Large intestine (tissue), 3 donors: ENCODE measurements around the gene GAB4. TPM values are rescaled to one million over a fixed set of nuclear protein-coding genes. Genes with fewer than 3 reads are reported as not detected.
"Not testable (repeated sequence)": the region's sequence is repeated elsewhere in the genome, so short reads cannot be mapped to it uniquely, and the experiment has no call there.

Experiments
- DNase-seq, 2 donors: peaks; one replicate each; pipeline versions ENCODE4 v3.0.0 to v3.0.0-alpha.2; 2013
- H3K27ac ChIP-seq: one replicate; pipeline ENCODE4 v1.5.1; 2013; ENCODE audit warnings: low read length
- H3K27me3 ChIP-seq: 2 replicates; pipeline ENCODE4 v1.6.1; 2013; ENCODE audit warnings: low read length; ENCODE audit not compliant: control insufficient read depth, insufficient read depth
- H3K36me3 ChIP-seq: 2 replicates; pipeline ENCODE4 v1.6.1; 2013; ENCODE audit warnings: low read length; ENCODE audit not compliant: control insufficient read depth, insufficient read depth
- H3K4me1 ChIP-seq: one replicate; pipeline ENCODE4 v1.6.1; 2013; ENCODE audit warnings: low read length; ENCODE audit not compliant: control insufficient read depth, insufficient read depth
- H3K4me3 ChIP-seq: one replicate; pipeline ENCODE4 v1.5.1; 2013; ENCODE audit warnings: low read length
- H3K9me3 ChIP-seq: one replicate; pipeline ENCODE4 v1.6.1; 2013; ENCODE audit warnings: mild to moderate bottlenecking, low read depth, low read length, moderate library complexity; ENCODE audit not compliant: control insufficient read depth
- WGBS: methylation state at CpG from one replicate; pipeline ENCODE4 v1.1.5; 2013; ENCODE audit warnings: low lambda C conversion rate; ENCODE audit not compliant: insufficient coverage; 5-methylcytosine and 5-hydroxymethylcytosine counted together
- polyA plus RNA-seq: library from polyadenylated mRNA; unstranded; fragments of 120-200 nt; gene quantifications from one replicate; pipeline ENCODE4 v1.2.1, GENCODE V29; 2013

GAB4 gene
- polyA plus RNA-seq, 1 donor: not detected

- not testable (repeated sequence) for H3K36me3 ChIP-seq, H3K27me3 ChIP-seq, H3K9me3 ChIP-seq, H3K4me3 ChIP-seq, H3K4me1 ChIP-seq, DNase-seq, H3K27ac ChIP-seq
- WGBS: no CpG with 5 or more reads among the region's 1 CpG
These were observed 93.1 kb downstream of the GAB4 start for GRCh38 chr22:16914911-16915310.

GRCh38 chr22:16914006-16914405, 94.0 kb downstream of the GAB4 start:
- DNase-seq: no peak
- no peak overlapping the region for H3K27ac ChIP-seq
- no peaks in the 10 kb centered on the region for H3K4me1 ChIP-seq
- H3K9me3 ChIP-seq: no peaks in the 10 kb centered on the region
- H3K4me3 ChIP-seq: no peak overlapping the region
- no peaks in the 10 kb centered on the region for H3K36me3 ChIP-seq
- WGBS: no CpG with 5 or more reads among the region's 5 CpGs
- no peaks in the 10 kb centered on the region for H3K27me3 ChIP-seq

GRCh38 chr22:16912281-16912680, 95.7 kb downstream of the GAB4 start:
- no CpG with 5 or more reads among the region's 3 CpGs for WGBS
- Histone ChIP-seq H3K27me3 (no peaks in the 10 kb centered on the region), H3K4me3 (no peak overlapping the region), H3K4me1 (no peaks in the 10 kb centered on the region), H3K27ac (no peak overlapping the region), H3K9me3 (no peaks in the 10 kb centered on the region), H3K36me3 (no peaks in the 10 kb centered on the region)
- no peak for DNase-seq

Other genes with a start within 250 kb of the GAB4 start
- not detected for gene XKR3, start 182.8 kb downstream of the GAB4 start, polyA plus RNA-seq
- gene IL17RA, start 76.8 kb upstream of the GAB4 start, polyA plus RNA-seq: 6.7 TPM
- gene TMEM121B, start 113.1 kb upstream of the GAB4 start, polyA plus RNA-seq: 1.1 TPM
- 37.9 TPM for gene HDHD5, start 151.1 kb upstream of the GAB4 start, polyA plus RNA-seq
- 23.9 TPM for gene ADA2, start 211.2 kb upstream of the GAB4 start, polyA plus RNA-seq